Measurements from ENCODE around the gene CFAP92.

The CFAP92 gene

GRCh38 chr3:129026728-129027543 lies 33.1 kb upstream of the CFAP92 start:
- DNase-seq (ENCODE audit: low spot score) = no peak
- no peak for FAIRE-seq

GRCh38 chr3:129025691-129026435 lies 32.0 kb upstream of the CFAP92 start:
- DNase-seq (ENCODE audit: low spot score) (no peak), FAIRE-seq (no peak)

GRCh38 chr3:129025108-129025507 lies 31.2 kb upstream of the CFAP92 start:
- DNase-seq (ENCODE audit: low spot score) (no peak), FAIRE-seq (no peak)

GRCh38 chr3:129023909-129024308 lies 30.0 kb upstream of the CFAP92 start:
- DNase-seq (ENCODE audit: low spot score) (no peak), FAIRE-seq (no peak)

- FAIRE-seq (no peak), DNase-seq (ENCODE audit: low spot score) (no peak)
Measured at GRCh38 chr3:129023008-129023358, 29.1 kb upstream of the CFAP92 start.

- FAIRE-seq (no peak), DNase-seq (ENCODE audit: low spot score) (no peak)
Measured at GRCh38 chr3:129022114-129023007, 28.5 kb upstream of the CFAP92 start.

- FAIRE-seq (no peak), DNase-seq (ENCODE audit: low spot score) (no peak)
Measured at GRCh38 chr3:129021140-129021551, 27.3 kb upstream of the CFAP92 start.

GRCh38 chr3:129020691-129021090 lies 26.8 kb upstream of the CFAP92 start:
- DNase-seq (ENCODE audit: low spot score) = no peak
- FAIRE-seq = no peak

GRCh38 chr3:129019266-129019665 lies 25.4 kb upstream of the CFAP92 start:
- FAIRE-seq (no peak), DNase-seq (ENCODE audit: low spot score) (no peak)

- FAIRE-seq = no peak
Measured at GRCh38 chr3:129018751-129019150, 24.9 kb upstream of the CFAP92 start.

GRCh38 chr3:129018271-129018670 lies 24.4 kb upstream of the CFAP92 start:
- DNase-seq (ENCODE audit: low spot score) = no peak
- FAIRE-seq = no peak

More at GRCh38 chr3:129018751-129019150, 24.9 kb upstream of the CFAP92 start:
- DNase-seq (ENCODE audit: low spot score) = no peak

- DNase-seq (ENCODE audit: low spot score) (no peak), FAIRE-seq (no peak)
Measured at GRCh38 chr3:129017484-129017899, 23.6 kb upstream of the CFAP92 start.

GRCh38 chr3:129016720-129017483 lies 23.0 kb upstream of the CFAP92 start:
- no peak for DNase-seq (ENCODE audit: low spot score)
- no peak for FAIRE-seq

- FAIRE-seq (no peak), DNase-seq (ENCODE audit: low spot score) (no peak)
Measured at GRCh38 chr3:129016356-129016719, 22.5 kb upstream of the CFAP92 start.

- no peak for DNase-seq (ENCODE audit: low spot score)
Measured at GRCh38 chr3:129015388-129016105, 21.7 kb upstream of the CFAP92 start.

GRCh38 chr3:129014793-129015345 lies 21.0 kb upstream of the CFAP92 start:
- no peak for FAIRE-seq
- no peak for DNase-seq (ENCODE audit: low spot score)

More at GRCh38 chr3:129015388-129016105, 21.7 kb upstream of the CFAP92 start:
- FAIRE-seq = no peak

- no peak for FAIRE-seq
- DNase-seq (ENCODE audit: low spot score) = no peak
Measured at GRCh38 chr3:129014148-129014547, 20.3 kb upstream of the CFAP92 start.

- DNase-seq (ENCODE audit: low spot score) (no peak), FAIRE-seq (no peak)
Measured at GRCh38 chr3:129013491-129013891, 19.6 kb upstream of the CFAP92 start.

- no peak for FAIRE-seq
- DNase-seq (ENCODE audit: low spot score) = no peak
Measured at GRCh38 chr3:129010310-129010956, 16.6 kb upstream of the CFAP92 start.
